Brain pericyte (primary cell): Measurements from ENCODE around the gene HRK.

ENCODE experiments used
- DNase-seq: peaks from one replicate; pipeline ENCODE4 v3.0.0-alpha.2; 2012; ENCODE audit warnings: low read depth, low spot score

HRK gene

GRCh38 chr12:116898669-116899068 lies 17.4 kb upstream of the HRK start:
- no peak for DNase-seq

GRCh38 chr12:116897476-116897875 lies 16.2 kb upstream of the HRK start:
- DNase-seq = no peak

DNA sequence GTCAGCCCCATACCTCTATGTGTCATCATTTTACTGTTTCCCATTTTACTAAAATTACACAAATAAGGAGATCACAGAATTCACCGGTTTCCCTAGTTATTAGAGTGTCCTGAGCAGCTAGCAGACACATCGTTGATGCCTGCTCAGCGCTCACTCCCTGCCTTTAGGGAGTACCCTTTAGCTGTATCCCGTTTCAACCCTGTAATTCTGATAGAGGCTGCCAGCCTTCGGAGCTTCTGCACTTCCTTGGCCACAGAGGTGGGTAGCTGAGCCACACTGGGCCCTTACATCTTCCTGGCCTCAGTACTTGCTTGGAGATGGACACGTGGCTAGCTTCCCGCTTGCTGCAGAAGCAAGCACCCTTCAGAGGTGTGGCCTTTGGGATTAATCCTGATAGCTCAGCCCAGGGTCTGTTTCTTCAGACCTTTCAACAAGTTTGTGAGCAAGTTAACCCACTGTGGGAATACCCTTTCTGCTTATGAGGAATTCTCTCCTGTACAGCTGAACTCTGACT lies 15.2 kb upstream of the HRK start:
- no peak for DNase-seq

DNA sequence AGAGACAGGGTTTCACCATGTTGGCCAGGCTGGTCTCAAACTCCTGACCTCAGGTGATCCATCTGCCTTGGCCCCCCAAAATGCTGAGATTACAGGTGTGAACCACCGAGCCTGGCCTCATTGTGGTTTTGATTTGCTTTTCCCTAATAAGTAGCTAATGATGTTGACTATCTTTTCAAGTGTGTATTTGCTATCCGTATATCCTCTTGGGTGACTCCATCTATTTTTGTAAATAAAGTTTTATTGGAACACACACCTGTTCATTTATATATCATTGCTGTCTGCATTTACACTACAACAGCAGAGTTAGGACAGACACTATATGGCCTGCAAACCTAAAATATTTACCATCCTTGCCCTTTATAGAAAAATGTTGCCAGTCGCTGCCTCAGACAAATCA lies 13.7 kb upstream of the HRK start:
- DNase-seq = no peak

DNA sequence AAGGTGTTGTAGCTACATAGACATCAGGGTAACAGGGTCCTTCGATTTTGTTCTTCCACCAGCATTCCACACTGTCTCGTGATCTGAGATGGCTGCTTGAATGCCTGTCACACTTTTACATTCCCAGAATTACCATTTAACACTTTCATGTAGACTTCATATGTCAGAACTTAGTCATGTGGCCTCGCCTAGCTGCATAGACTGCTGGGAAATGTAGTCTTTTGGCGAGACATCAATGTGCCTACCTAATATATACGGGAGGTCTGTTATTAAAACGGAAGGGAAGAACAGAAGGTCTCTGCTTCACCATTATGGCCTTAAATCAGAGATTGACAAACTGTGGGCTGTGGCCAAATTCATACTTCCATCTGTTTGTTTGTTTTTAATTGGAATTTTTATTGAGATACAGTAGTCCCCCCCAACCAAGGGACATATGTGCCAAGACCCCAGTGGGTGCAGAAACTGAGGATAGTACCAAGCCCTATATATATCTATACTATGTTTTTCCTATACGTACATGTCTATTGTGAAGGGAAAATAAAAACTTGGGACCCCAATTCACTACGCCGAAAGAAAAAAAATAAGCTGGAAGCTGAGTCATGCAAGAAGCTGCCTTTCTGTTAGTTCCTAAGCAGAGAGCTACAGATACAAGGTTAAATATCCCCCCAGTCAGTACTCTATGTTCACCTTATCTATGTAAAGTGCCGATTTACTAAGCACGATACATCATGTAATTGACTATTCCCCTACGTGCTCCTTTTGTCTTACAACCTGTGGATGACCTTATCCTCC lies 11.3 kb upstream of the HRK start:
- DNase-seq = no peak

DNA sequence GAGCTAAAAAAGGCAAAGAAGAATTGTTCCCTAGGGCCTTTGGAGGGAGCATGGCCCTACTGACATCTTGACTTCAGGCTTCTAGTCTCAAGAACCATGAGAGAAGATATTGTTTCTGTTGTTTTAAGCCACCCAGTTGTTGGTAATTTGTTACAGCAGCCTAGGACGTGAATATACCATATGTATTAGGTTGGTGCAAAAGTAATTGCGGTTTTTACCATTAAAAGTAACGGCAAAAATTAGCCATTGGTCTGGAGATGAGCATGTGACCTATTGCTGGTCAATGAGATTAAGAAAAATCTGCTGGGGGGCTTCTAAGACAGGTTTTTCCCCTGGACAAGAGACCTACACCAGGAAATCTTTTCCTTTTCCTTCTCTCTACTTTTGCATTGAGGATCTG lies 9.8 kb upstream of the HRK start:
- DNase-seq = no peak

DNA sequence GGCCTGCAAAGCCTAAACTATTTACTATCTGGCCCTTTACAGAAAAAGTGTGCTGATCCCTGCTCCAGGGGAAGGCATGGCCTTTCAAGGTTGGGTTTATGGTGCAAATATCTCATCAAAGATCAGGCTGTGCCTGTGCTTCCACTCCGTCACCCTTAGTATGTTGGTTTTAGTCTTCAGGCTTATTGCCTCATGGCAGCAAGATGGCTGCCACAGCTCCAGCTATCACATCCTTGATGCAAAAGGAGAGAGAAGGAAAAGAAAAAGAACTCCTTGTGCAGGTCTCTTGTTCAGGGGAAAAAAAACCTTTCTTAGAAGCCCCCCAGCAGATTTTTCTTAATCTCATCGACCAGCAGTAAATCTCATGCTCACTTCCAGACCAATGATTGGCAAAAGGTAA lies 9.1 kb upstream of the HRK start:
- no peak for DNase-seq

DNA sequence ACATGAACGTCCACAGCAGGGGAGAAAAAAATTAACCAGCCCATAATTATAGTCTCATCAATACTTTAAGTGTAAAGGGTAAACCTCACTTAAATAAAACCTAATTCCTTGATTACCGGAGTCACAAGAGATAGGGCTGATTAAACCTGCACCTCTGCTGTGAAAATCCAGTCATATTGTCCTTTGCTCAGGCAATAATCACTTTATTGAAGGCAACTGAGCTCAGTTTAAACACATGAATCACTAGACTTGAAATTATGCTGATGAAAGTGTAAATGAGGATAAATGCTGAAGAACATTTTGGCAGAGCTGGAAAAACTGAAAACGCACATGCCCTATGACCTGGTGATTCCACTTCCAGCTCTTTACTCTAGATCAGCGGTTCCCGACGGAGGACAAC lies 6.7 kb upstream of the HRK start:
- DNase-seq = no peak

DNA sequence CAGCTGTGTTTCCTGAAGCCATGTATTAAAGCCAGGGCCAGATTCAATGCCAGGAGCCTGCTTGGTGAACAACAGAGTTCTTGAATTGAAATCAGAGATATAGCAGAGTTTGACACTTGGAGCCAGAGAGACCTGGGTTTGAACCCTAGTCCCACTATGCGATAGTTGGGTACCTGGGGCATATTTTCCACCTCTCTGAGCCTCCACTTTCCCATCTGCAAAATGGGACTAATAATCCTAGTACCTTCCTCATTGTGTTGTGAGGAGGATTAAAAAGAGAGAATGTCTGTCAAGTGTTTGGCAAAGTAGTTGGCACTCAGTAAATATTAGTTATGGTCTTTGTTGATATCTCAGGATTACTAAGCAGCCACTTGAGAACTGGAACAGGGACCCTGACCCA lies 6.0 kb upstream of the HRK start:
- DNase-seq = no peak

- DNase-seq = no peak
Measured at GRCh38 chr12:116885491-116885890, 4.2 kb upstream of the HRK start.

DNA sequence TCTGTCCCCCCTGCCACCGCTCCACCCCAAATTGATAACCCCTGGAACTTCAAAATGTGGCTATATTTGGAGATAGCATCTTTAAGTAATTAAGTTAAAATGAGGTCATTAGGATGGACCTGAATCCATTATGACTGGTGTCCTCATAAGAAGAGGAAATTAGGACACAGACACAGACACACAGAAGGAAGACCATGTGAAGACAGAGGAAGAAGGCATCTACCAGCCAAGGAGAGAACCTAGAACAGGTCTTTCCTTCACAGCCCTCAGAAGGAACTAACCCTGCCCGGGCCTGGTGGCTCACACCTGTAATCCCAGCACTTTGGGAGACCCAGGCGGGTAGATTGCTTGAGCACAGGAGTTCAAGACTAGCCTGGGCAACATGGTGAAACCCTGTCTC lies 3.6 kb upstream of the HRK start:
- no peak for DNase-seq

DNA sequence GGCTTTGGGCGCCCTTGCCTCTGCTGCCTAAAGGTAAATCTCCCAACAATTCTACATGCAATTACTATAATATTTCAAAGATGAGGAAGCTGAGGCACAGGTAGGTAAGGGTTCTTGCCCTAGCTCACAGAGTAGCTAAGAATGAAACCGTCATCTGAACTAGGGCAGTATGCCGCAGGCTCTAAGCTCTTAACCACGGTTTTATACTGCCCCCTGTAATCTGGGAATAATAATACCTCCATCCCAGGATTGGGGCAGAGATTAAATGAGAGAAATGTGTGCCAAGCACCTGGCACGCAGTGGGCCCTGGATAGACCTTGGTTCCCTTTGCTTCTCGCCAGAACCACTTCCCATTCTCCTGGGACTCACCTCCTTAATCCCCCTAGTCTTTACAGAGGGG lies 1.5 kb upstream of the HRK start:
- DNase-seq = no peak

DNA sequence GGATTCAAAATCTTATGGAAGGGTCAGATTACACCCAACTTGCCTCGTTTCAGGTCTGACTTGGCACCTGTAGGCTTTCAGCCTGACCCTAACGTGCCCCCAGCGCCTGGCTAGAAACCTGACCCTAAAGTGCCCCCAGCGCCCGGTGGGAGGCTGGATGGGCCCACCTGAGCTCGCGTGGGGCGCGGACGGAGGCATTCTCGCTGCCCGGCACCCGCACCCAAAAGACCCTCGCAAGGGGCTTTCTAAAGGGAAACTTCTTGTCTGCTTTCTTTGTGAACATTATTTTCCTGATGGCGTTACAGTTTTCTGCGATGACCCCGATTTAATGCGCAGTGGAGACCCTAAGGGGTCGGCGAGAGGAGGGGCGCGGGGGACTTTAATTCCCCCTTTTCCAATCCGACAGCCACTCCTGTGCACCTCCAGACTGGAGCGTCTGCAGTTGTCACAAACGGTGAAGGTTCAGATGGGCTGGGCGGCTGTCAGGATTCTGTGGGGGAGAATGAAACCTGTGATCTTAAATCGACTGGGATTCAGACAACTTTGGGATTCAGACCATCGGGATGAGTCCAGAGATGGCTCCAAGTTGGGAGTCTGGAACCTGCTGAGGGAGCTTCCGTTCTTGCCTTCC lies 751 bp upstream of the HRK start:
- no peak for DNase-seq

DNA sequence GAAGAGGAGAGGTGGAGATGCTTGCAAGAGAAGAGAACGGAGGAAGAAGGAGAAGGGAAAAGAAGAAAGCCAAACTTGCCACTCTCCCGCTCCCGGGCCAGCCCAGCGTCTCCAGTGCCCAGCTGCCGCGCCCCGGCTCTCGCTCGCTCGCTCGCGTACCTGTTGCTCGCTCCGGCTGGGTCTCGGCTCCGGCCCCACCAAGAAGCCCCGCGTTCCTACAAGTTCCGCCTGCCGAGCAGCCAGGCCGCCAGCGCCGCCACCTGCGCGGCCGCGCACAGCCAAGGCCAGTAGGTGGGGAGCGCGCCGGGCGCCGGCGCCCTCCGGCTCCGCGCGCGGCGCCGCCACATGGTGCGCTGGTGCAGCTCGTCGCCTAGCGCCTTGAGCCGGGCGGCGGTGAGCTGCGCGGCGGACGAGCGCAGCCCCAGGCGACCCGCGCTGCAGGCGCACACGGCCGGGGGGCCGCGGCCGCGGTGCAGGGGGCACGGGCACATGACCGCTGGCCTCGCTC lies 370 bp downstream of the HRK start:
- DNase-seq = no peak

- DNase-seq = no peak
Measured at GRCh38 chr12:116880213-116880816, 926 bp downstream of the HRK start.

DNA sequence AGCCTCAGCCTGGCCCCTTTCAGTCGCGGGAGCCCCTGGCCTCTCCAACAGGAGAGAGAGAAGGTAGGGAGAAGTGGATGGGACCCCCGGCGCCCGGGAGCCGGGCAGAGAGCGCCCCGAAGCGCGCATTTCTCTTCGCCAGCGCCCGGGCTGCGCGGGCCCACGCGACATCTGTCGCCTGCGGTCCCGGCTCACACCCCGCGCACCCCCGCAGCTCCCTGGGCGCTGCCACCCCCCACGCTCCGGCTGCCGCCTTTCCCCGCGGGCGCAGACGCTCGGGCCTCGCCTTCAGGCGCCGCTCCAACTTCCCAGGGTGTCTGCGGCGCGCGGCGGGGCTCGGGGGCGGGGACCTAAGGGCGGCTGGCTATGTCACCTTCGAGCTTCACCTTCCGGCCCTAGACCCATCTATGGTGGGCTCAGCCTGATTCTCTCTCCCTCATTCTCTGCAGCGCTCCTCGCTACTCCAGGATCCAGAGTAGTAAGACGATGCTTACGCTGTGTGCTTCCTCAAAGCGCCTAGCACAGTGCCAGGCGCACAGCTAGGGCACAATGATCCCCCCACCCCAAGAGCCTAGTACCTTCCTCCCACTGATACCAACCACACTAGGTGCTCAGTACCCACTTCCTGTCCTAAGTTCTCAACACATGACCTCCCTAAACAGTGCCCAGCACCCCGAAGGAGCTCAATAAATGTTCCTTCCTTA lies 1.6 kb downstream of the HRK start:
- no peak for DNase-seq

- no peak for DNase-seq
Measured at GRCh38 chr12:116878567-116879508, 2.4 kb downstream of the HRK start.

DNA sequence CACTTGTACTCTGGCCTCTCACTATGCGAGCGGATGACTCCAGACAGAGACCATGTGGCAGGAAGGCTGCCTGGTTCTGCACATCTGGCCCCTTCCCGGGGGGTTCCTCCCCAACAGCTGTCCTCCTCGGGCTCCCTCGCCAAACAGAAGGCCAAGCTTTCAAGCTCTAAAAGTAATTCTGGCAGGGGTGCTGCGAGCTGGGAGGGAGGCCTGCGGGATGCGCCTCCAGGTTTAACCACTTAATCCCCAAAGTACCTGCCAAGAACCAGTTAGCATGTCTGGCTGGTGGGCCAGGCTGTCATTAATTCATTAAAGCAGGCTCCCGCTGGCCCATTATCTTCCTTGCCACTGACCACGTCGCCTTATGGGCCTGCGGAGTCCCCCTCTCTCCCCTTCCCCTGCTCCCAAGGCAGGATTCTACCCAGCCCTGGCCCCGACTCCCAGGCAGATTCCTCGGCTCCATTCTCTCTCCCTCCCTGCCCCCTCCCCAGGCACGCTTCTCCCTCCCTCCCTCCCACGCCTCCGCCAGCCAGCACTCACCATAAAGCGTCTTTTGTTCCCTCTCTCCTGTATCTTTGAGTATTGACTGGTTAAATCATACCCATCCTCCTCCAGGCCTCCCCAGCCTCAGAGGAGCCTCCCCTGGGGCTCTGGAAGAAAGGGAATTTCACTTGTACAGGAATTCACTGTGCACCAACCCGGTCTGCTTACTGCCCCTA lies 4.9 kb downstream of the HRK start:
- no peak for DNase-seq

DNA sequence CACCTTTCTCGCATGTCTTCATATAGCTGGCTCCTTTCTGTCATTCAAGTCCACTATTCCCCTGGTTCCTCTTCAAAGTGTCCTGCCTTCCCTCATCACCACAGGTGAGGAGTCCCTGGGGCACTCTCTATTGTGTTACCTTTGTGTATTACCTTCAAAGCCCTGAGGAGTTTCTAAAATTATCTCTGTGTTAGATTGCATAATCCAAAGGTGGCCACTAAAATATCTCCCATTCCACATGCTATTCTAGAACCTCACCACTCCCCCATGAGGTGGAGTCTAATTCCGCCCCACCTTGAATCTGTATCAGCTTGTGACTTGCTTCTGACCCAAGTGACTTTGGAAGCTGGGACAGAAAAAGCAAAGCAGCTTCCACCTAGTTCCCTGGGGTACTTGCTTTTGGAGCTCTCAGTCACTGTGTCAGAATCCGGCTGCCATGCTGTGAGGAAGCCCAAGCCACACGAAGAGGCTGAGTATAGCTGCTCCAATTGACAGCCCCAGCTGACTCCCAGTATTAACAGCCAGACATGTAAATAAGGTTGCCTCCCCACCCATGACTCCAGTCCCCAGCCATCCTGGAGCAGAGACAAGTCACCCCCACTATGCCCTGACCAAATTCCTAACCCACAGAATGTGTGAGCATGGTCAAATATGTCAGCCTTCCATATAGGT lies 6.8 kb downstream of the HRK start:
- no peak for DNase-seq

GRCh38 chr12:116870306-116870705 lies 10.9 kb downstream of the HRK start:
- no peak for DNase-seq
